IPS DF 4.7 (cell line): ENCODE results near the gene TUBGCP6.
"Not testable (repeated sequence)": the region's sequence is repeated elsewhere in the genome, so short reads cannot be mapped to it uniquely, and the experiment has no call there.

Experiments used
- DNase-seq: peaks from one replicate; pipeline ENCODE4 v3.0.0-alpha.2; 2013; ENCODE audit warnings: low spot score; ENCODE audit errors: extremely low read depth

The TUBGCP6 gene

DNA sequence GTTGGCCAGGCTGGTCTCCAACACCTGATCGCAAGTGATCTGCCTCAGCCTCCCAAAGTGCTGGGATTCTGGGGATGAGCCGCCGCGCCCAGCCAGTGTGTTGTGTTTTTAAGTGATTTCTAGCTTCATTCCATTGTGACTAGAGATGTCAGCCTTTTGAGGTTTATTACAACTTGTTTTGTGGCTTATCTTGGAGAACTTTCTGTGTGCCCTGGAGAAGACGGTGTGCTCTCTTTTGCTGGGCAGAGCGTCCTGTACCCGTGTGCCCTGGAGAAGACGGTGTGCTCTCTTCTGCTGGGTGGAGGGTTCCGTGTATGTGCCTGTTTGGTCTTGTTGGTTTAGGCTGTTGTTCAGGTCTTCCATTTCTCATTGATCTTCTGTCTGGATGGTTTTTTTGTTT lies 31.6 kb downstream of the TUBGCP6 start:
- no peak for DNase-seq

DNA sequence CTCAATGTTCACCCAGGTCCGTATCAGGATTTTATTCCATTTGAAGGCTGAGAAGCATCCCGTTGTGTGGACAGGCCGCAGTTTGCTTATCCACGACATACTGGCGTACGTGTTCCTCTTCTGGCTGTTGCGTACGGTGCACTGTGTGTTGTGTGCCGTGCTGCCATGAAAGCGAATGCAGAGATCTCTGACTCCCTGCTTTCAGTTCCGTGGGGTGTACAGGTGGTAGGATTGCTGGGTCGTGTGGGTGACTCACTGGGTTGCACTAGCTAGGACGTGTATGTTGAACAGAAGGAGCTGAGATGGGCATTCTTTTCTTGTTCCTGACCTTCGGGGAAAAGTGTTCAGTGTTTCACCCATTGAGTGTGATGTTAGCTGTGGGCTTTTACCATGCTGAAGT lies 33.7 kb downstream of the TUBGCP6 start:
- no peak for DNase-seq

DNA sequence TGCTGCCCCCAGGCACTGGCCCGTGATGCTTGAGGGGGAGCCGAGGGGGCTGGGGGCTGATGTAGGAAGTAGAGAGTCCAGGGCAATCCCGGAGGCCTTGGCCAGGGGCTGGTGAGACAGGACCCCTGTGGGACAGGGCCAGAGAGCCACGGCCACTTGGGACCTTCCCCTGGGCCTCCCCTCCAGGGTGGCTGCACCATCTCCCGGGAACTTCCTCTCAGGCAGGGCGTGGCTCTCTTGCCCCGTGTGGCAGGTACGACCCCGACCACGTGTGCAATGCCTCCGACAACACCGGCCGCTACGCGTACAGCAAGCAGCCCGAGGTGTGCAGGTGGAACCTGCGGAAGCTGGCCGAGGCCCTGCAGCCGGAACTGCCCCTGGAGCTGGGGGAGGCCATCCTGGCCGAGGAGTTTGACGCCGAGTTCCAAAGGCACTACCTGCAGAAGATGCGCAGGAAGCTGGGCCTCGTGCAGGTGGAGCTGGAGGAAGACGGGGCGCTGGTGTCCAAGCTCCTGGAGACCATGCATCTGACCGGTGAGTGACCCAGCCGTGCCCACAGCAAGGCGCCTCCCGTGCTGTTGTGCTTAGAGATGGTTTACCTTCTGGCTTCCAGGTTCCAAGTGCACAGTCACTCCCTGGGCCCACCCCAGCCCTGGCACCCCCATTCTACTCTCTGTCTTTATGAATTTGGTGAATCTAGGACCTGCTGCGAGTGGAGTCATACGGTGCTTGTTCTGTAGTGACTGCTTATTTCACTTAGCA lies 34.3 kb downstream of the TUBGCP6 start:
- DNase-seq = no peak

DNA sequence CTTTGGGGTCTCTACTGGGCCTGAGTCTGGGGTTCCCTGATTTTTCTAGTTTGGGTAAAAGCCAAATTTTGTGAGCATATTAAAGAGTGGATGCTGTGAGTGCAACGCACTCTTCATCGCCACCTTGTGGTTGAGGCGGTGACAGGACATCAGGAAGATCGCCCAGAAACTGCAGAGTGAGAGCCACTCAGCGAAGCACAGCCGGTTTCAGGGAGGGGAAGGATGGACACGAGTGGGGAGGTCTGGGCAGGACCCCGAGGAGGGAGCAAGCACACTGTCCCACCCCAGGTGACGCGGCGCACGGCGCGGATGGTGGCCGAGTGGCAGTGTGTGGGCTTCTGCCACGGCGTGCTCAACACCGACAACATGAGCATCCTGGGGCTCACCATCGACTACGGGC lies 34.9 kb downstream of the TUBGCP6 start:
- no peak for DNase-seq

DNA sequence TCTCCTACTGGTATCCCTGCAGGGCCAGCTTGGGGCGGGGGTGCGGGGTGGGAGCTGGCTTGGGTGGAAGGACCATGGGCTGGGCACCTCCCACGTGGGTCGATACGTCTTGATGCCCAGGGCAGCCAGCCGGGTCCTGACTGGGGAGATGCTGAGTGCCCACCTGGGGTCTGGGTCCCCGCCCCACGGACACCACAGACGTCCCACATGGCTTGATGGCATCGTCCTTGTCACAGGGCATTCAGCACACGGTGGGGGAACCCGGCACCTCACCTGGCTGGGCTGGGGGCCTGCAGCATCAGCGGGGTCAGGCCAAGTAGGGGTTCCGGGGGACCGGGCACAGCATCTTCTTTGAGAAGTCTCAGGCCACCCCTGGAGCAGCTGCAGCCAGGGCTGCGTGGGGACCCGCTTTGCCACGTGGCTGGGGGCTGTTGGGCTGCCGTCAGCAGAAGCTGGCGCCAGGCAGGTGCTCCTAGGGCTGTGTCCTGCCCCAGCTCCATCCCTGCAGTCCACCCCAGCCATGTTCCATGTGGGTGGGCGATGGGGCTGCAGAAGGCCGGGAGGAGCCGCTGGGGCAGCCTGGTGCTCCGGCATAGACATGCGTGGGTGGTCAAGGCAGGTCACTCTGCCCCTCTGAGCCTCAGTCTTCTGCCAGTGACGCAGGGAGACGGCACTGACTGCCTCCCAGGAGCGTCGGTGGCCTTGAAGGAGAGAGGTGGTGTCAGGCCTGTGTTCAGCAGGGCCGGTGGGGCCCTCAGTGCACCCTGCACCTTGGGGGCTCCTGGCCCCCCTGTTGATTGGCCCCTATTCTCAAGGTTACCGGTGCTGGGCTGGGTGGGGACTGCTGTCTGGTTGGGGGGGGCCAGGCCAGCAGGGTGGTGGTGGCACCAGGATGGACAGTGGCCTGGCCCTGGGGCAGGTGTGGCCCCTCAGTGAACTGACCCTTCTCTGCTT lies 35.6 kb downstream of the TUBGCP6 start:
- DNase-seq = no peak

DNA sequence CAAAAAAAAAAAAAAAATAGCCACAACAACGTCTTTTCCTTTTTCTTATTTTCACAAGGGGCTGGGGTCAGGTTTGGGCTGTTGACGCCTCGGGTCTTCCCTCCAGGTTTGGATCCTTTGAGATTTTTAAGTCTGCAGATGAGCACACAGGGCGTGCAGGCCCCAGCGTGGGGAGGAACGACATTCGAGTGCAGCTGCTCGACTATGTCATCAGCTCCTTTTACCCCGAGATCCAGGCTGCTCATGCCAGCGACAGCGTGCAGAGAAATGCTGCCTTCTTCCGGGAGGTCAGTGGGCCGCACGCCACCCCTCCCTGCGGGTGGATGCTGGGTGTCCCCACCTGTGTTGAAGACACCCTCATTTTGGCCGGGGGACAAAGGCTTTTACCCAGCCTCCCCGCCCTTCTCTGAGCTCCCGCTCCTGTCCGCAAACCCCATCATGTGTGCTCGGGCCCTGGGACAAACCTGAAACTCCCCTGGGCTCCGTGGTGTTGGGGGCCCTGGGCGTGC lies 36.3 kb downstream of the TUBGCP6 start:
- DNase-seq = no peak

DNA sequence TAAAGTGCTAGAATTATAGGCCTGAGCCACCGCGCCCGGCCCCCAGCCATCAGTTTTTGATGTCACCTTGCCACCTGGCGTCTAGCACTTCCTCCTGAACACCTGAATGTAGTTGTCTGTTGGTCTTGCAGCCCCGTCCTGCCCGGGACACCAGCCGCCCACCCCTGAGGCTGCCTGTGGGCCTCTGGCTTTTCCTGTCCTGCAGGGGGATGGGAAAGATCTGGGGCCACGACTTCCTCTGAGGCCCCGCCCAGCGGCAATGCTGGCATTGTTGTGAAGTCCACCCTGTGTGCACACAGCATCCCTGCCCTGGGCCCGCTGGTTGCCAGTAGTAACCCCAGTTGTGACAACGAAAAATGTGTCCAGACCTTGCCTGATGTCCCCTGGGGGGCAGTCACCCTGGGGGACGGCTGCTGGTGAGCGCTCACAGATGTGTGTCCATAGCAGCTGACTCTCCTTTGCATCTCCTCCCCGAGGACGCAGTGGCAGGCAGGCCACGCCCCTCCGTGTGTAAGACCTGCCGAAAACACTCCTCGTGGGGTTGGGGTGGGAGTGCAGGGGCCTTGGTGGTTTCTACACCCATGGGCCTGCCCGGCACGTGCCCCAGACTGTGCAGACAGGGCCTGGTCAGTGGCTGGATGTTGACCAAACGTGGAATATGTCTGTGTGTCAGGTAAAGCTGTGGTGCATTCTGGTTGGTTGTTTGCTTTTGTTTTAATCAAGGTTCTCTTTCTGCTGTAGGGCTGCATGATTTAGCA lies 37.3 kb downstream of the TUBGCP6 start:
- DNase-seq = no peak

DNA sequence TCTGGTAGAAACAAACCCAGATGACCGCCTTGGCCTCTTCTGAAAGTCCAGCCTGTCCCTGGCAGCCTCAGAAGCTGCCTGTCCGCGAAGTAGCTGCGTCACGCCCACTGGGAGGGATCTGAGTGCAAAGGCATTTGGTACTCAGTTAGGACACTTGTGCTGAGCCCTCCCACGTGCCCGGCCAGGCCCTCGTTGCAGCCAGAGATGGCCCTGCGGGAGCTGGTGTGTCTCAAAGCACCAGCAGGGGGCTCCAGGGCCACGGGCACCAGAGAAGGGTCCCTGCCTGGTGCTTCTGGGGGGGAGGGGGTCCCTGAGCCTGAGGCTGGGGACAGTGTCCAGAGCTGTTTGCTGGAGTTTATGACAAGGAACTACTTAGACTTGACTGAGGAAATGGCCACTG lies 38.2 kb downstream of the TUBGCP6 start:
- no peak for DNase-seq

DNA sequence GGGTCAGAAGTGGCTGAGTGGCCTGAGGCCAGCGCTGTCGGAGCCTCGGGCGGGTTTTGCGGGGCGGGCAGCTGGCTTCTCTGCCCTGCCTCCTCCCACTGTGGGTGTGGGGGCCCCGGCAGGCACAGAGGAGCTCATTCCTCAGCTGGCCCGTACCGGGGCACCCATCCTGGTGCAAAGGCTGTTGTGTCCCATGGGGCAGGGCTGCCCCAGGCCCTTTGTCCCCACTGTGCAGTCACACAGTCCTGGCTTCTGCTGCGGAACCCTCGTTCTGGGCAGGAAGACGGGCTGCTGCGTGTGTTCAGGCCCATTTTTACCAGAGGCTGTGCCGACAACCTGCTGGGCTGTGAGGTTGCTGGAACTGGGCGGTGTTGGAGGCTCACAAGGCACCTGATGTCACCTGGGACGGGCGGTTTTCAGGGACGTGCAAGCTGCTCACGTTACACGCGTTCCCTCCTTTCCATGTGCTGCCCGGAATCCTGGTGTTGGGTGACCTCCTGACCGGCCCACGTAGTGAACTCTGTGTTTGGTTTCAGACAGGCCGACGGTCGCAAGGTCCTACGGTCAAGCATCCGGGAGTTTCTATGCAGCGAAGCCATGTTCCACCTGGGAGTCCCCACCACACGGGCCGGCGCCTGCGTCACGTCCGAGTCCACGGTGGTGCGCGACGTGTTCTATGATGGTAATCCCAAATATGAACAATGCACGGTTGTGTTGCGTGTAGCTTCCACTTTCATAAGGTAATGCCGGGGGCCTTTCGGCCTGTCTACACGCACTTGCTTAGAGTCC lies 38.8 kb downstream of the TUBGCP6 start:
- no peak for DNase-seq

DNA sequence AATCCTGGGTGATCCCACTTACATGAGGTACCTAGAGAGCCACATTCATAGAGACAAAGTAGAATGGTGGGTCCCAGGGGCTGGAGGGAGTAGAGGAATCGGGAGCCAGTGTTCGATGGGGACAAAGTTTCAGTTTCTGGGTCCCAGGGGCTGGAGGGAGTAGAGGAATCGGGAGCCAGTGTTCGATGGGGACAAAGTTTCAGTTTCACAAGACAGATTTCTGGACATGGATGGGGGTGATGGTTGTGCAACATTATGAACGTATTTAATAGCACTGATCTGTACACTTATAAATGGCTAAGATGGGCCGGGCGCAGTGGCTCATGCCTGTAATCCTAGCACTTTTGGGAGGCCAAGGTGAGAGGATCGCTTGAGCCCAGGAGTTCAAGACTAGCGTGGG lies 39.8 kb downstream of the TUBGCP6 start:
- not testable (repeated sequence) for DNase-seq

DNA sequence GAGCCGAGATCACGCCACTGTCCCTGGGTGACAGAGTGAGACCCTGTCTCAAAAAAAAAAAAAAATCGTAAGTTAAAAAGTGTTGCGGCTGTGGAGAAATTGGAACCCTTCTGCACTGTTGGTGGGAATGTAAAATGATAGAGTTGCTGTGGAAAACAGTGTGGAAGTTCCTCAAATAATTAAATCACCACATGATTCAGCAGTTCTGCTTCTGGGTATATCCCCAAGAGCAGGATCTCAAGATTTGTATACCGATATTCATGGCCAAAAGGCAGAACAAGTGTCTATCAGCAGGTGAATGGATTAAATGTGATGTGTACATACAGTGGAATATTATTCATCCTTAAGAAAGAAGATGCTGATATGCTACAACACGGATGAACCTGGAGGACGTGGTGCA lies 40.3 kb downstream of the TUBGCP6 start:
- no peak for DNase-seq

DNA sequence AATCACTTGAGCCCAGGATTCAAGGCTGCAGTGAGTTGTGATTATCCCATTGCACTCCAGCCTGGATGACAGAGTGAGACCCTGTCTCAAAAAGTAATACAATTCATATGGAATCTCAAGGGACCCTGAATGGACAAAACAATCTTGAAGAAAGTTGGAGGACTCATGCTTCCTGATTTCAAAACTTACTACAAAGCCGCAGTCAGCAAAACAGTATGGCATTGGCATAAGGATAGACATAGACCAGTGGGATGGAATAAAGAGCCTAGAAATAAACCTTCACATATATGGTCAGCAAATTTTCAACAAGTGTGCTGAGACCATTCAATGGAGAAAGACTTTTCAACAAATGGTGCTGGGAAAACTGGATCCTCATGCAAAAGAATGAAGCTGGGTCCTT lies 41.5 kb downstream of the TUBGCP6 start:
- no peak for DNase-seq

DNA sequence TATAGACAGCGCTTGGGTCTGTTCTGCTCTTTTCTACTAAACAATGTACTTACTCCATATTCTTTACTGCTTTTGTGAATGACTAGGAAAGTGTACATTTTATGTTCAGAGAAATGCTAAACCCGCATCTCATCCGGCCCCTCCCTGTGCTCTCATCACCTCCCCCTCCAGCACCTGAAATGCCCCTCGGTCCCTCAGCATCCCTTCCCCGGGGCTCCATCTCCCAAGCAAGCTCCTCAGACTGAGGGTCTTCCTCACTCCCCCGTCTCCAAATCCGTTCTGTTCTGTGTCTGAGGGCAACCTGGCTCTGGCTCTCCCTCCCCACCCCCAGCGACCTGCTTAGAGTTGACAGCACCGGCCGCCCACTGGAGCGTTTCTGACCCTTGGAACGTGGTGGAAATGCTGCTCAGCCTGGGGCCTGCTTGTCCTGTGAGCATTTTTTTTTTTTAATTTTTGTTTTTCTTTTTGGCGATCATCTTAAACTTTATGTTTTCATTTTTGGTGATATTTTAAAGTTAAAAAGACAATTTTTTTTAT lies 42.6 kb downstream of the TUBGCP6 start:
- no peak for DNase-seq

DNA sequence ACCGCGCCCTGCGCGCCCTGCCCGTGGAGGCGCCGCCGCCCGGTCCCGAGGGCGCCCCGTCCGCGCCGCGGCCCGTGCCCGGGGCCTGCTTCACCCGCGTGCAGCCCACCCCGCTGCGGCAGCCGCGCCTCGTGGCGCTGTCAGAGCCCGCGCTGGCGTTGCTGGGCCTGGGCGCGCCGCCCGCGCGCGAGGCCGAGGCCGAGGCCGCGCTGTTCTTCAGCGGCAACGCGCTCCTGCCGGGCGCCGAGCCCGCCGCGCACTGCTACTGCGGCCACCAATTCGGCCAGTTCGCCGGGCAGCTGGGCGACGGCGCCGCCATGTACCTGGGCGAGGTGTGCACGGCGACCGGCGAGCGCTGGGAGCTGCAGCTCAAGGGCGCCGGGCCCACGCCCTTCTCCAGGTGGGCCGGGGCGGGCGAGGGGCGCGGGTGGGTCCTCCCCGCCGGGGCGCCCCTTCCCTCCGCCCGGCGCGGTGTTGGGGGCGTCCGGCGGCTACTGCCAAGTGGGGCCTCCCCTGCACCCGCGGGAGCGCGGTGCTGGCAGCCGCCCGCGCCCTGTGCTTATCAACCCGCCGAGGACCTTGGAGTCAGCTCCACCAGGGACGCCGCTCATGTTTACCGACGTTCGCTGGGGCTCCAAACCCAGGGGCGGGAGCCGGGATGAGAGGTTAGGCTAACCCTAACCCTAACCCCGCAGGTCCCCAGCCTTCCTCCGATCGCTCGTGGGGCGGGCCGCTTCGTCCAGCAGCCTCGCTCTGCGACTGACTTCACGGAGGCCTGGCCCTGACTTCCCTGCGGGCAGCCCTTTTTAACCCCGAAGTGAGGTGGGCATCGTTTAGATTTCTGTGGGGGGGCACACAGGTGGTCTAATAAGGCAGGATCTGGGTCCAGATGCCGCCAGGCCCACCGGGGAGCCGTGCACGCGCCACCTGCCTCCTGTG lies 43.4 kb downstream of the TUBGCP6 start:
- no peak for DNase-seq

DNA sequence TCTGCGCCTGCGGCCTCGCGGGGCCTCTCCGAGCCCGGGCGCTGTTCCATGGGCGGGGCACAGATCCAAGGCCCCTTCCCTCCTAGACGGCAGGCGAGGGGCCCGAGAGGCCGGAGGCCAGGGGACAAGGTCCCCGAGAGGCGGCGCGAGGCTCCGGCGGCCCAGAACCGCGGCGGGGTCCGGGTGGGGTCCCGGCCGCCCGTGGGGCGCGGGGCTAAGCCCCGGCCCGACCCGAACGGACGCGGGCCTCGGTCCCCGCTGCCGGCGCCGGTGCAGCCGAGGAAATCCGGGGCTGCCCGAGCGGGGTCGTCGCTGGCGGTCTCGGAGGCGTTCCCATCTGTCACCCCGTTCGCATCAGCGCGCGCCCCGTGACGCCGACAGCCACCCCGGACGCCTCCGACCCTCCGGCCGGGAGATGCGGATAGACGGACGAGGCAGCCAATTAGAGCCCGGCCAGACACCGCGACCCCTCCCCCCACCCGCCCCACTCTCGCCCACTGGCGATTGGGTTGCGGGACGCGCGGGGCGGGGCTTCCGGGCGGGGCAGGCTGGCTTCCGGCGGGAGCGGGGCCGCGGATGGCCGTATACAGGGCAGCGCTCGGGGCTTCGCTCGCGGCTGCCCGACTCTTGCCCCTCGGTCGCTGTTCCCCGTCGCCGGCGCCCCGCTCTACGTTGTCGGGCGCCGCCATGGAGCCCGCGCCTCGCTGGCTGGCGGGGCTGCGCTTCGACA lies 44.2 kb downstream of the TUBGCP6 start, which contains the start of gene SELENOO:
TSS of gene SELENOO (plus strand) at position 551 of the 730 bp plus-strand sequence. CDS start at position 577, 26 bp downstream.
- no peak for DNase-seq

DNA sequence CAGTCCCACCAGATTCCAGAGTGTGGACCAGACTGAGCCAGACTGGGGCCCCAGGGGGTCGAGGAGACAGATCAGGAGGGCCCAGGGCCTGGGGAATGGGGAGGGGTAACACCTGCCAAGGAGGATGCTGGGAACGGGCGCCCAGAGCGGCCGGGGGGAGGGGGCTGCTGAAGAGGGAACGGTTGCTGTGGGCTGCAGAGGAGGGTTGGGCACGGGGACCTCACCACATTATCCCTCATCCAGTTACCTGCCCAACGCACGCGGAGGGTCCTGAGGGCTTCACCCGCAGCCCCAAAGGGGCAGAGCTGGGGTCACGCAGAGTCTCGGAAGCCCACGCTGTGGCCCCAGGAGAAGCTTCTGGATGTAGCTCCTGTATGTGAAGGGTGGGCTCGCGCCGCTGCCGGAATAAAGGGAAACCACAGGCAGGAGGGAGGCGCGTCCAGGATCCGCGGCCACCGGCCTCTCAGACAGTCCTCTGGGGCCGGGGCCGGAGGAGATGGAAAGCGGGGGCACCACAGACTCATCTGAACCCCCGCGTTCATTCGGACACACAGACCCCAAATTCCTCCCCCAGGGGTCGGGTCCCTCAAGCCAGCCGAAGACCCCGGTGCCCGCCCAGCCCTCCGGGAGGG lies 44.9 kb downstream of the TUBGCP6 start:
- DNase-seq = no peak

DNA sequence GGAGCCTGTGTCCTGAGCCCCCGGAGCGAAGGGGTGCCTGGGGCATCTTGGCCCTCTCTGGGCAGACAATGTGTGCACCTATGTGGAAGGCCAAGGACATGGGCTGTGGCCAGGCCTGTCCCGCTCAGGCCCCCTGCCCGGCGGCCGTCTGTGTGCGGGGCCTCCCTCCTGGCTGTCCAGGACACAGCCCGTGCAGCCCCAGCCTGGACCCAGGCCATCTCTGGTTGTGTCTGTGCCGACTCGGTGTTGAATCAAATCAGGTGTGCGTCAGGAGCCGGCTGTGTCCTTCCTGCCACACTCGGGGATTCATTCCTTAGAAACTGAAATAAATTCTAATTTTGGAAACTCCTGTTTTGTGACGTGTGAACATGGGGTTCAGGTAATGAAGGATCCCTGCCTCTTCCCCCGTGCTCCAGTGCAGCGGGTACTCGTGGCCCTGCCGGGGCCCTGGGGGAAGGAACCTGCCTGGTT lies 45.5 kb downstream of the TUBGCP6 start:
- DNase-seq = no peak

DNA sequence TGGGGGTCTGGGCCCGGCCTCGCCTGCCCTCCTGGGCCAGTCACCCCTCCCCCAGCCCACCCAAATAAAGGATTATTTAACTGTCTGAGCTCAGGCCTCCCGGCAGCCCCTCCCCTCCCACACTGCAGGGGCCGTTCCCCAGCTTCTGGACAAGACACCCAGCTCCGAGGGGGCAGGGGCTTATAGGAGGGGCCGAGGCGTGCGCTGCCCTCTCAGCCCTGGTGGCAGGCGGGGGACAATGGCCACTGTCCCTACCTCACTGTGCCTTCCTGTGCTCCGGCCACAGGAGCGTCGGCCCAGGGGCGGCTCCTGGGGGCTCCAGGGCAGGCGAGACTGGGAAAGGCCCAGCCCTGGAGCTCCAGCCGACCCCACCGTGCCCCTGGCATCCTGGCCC lies 46.2 kb downstream of the TUBGCP6 start:
- DNase-seq = no peak
